ENCODE results near the gene TIMM23B.
"Not testable (repeated sequence)": the region's sequence is repeated elsewhere in the genome, so short reads cannot be mapped to it uniquely, and the experiment has no call there.

The TIMM23B gene, protein sequence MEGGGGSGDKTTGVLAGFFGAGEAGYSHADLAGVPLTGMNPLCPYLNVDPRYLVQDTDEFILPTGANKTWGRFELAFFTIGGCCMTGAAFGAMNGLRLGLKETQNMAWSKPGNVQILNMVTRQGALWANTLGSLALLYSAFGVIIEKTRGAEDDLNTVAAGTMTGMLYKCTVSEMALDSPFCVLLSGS

DNA sequence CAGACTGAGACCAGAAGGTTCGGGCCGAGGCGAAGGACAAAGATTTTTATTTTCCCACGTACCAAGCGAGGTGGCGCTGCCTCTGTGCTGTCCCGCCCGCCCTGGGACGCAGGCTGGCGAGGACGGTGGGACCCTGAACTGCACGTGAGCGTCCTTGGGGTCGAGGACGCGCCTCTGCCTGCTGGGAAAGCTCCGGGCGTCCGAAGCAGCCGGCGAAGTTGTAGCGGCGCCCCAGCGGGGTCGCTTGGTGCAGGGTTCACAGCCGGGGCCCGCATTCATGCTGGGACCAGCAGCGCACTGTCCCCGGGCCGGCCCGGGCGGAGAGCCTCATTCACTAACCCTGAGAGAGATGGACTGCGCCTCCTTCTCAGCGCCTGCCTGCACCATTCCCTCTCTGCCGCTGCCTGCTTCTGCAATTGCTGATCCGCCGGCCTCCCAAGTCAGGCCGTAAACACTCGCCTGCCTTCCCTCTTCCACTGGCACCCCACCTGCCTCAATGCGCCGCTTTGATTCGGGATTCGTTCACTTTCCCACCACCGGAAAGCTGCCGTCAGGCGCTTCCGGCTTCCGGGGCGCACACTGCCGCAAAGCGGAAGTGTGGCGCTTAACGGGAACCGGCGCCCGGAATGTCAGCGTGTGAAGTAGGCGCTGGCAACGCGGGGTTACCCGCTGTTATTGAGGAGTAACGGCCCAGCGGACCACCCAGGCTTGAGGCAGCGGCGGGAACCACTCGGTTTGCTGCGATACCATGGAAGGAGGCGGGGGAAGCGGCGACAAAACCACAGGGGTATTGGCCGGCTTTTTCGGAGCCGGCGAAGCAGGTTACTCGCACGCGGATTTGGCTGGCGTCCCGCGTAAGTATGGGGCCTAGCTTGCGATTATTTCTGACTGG, at the start of gene TIMM23B, which contains the start of gene PARG:
Gene TIMM23B (plus strand): TSS at position 607 of the 892 bp plus-strand sequence. CDS start 142 bp downstream, at position 749.
Gene PARG (minus strand): TSS at position 581 of the 892 bp plus-strand sequence. CDS start 302 bp downstream, at position 279.
- H3K9ac ChIP-seq (ENCODE audit: low read depth, low read length): peak within 1 kb of the TSS; percentile 83
- not testable (repeated sequence) for H3K9me3 ChIP-seq (ENCODE audit: control insufficient read depth, insufficient read depth, low read length); H3K4me1 ChIP-seq (ENCODE audit: insufficient read depth, low read length); H3K36me3 ChIP-seq (ENCODE audit: insufficient read depth, low read length)

- H3K9ac ChIP-seq (ENCODE audit: low read depth, low read length); H3K4me1 ChIP-seq (ENCODE audit: insufficient read depth, low read length); H3K36me3 ChIP-seq (ENCODE audit: insufficient read depth, low read length); H3K9me3 ChIP-seq (ENCODE audit: control insufficient read depth, insufficient read depth, low read length): not testable (repeated sequence)
Measured at GRCh38 chr10:49899999-49900398, 41.9 kb upstream of the TIMM23B start.

DNA sequence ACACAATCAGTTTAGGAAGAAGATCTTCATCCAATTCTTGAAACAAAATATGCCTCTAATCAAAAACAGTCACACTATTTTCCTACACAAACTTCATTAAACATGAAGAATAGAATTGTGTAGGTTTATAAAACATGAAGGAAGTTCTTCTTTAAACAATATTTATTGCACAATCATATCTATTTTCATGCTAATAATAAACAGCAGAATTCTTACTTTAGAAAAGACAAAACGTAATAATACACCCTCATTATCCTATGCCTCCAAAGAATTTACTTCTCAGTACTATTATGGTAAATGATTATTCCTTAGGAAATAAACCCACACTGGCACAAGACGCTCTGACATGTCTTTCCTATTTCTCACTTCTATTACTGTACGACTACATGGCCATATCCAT, 41.4 kb upstream of the TIMM23B start:
- H3K9me3 ChIP-seq (ENCODE audit: control insufficient read depth, insufficient read depth, low read length); H3K4me1 ChIP-seq (ENCODE audit: insufficient read depth, low read length); H3K9ac ChIP-seq (ENCODE audit: low read depth, low read length); H3K36me3 ChIP-seq (ENCODE audit: insufficient read depth, low read length): not testable (repeated sequence)

- H3K9ac ChIP-seq (ENCODE audit: low read depth, low read length); H3K9me3 ChIP-seq (ENCODE audit: control insufficient read depth, insufficient read depth, low read length); H3K36me3 ChIP-seq (ENCODE audit: insufficient read depth, low read length); H3K4me1 ChIP-seq (ENCODE audit: insufficient read depth, low read length): not testable (repeated sequence)
Measured at GRCh38 chr10:49903829-49904228, 38.0 kb upstream of the TIMM23B start.

- not testable (repeated sequence) for H3K9ac ChIP-seq (ENCODE audit: low read depth, low read length); H3K36me3 ChIP-seq (ENCODE audit: insufficient read depth, low read length); H3K9me3 ChIP-seq (ENCODE audit: control insufficient read depth, insufficient read depth, low read length); H3K4me1 ChIP-seq (ENCODE audit: insufficient read depth, low read length)
Measured at GRCh38 chr10:49908290-49909080, 33.4 kb upstream of the TIMM23B start.

GRCh38 chr10:49910295-49910694, 31.6 kb upstream of the TIMM23B start:
- not testable (repeated sequence) for H3K9me3 ChIP-seq (ENCODE audit: control insufficient read depth, insufficient read depth, low read length); H3K9ac ChIP-seq (ENCODE audit: low read depth, low read length); H3K4me1 ChIP-seq (ENCODE audit: insufficient read depth, low read length); H3K36me3 ChIP-seq (ENCODE audit: insufficient read depth, low read length)

- H3K9ac ChIP-seq (ENCODE audit: low read depth, low read length): not testable (repeated sequence)
Measured at GRCh38 chr10:49916451-49916850, 25.4 kb upstream of the TIMM23B start.

DNA sequence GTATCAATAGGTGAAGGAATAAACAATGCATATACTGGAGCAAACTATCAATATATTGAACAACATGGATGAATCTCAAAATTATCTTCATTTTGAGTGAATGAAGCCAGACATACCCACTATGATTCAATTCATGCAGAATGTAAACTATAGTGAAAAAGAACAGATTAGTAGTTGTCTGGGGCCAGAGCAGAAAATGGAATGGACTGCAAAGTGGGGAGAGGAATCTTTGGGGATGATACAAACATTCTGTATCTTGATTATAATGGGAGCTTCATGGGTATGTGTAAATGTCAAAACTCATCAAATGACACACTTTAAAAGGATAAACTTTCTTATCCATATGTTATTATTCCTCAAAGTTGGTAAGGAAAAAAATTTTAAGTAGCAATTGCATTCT, 23.9 kb upstream of the TIMM23B start:
- not testable (repeated sequence) for H3K36me3 ChIP-seq (ENCODE audit: insufficient read depth, low read length); H3K4me1 ChIP-seq (ENCODE audit: insufficient read depth, low read length); H3K9ac ChIP-seq (ENCODE audit: low read depth, low read length); H3K9me3 ChIP-seq (ENCODE audit: control insufficient read depth, insufficient read depth, low read length)

More at GRCh38 chr10:49916451-49916850, 25.4 kb upstream of the TIMM23B start:
- H3K9me3 ChIP-seq (ENCODE audit: control insufficient read depth, insufficient read depth, low read length); H3K36me3 ChIP-seq (ENCODE audit: insufficient read depth, low read length); H3K4me1 ChIP-seq (ENCODE audit: insufficient read depth, low read length): not testable (repeated sequence)

DNA sequence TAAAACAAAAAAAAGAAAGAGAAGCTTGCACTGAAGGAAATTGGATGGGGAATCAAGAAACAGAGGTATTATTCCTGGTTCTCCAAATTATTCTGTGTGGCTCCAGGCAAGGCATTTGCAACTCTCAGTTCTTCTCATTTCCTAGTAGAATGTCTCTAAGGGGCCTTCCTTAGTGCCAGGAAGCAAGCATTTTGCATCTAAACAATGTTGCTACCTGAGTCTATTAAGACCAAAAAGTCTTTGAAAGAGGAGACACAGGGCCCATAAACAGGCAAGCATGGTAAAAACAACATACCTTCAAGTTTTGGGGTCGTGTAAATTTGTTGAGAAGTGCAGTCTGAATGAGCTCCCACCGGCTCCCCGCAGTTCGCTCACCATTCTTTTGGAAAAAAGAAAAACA, 19.8 kb upstream of the TIMM23B start:
- H3K36me3 ChIP-seq (ENCODE audit: insufficient read depth, low read length); H3K4me1 ChIP-seq (ENCODE audit: insufficient read depth, low read length); H3K9ac ChIP-seq (ENCODE audit: low read depth, low read length); H3K9me3 ChIP-seq (ENCODE audit: control insufficient read depth, insufficient read depth, low read length): not testable (repeated sequence)

GRCh38 chr10:49923572-49923971, 18.3 kb upstream of the TIMM23B start:
- H3K36me3 ChIP-seq (ENCODE audit: insufficient read depth, low read length); H3K9ac ChIP-seq (ENCODE audit: low read depth, low read length); H3K9me3 ChIP-seq (ENCODE audit: control insufficient read depth, insufficient read depth, low read length); H3K4me1 ChIP-seq (ENCODE audit: insufficient read depth, low read length): not testable (repeated sequence)

DNA sequence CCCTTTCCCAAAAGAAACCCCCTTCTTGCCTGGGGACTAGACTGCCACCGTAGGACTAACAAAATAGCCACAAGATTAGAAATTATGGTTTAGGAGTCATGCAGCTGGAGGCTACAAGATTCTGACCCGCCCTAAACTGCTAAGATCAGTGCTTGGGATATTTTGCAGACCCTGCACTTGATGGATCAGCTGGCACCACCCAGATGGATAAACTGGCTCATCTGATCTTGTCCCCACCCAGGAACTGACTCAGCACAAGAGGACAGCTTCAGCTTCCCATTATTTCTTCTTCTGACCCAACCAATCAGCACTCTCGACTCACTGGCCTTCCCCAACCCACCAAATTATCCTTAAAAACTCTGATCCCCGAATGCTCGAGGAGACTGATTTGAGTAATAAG, 10.6 kb upstream of the TIMM23B start:
- not testable (repeated sequence) for H3K9me3 ChIP-seq (ENCODE audit: control insufficient read depth, insufficient read depth, low read length); H3K36me3 ChIP-seq (ENCODE audit: insufficient read depth, low read length); H3K9ac ChIP-seq (ENCODE audit: low read depth, low read length); H3K4me1 ChIP-seq (ENCODE audit: insufficient read depth, low read length)

GRCh38 chr10:49931959-49932728, 9.7 kb upstream of the TIMM23B start:
- not testable (repeated sequence) for H3K4me1 ChIP-seq (ENCODE audit: insufficient read depth, low read length); H3K9me3 ChIP-seq (ENCODE audit: control insufficient read depth, insufficient read depth, low read length); H3K36me3 ChIP-seq (ENCODE audit: insufficient read depth, low read length); H3K9ac ChIP-seq (ENCODE audit: low read depth, low read length)

GRCh38 chr10:49942339-49942705, 469 bp downstream of the TIMM23B start:
- not testable (repeated sequence) for H3K4me1 ChIP-seq (ENCODE audit: insufficient read depth, low read length); H3K9me3 ChIP-seq (ENCODE audit: control insufficient read depth, insufficient read depth, low read length); H3K36me3 ChIP-seq (ENCODE audit: insufficient read depth, low read length)
- H3K9ac ChIP-seq (ENCODE audit: low read depth, low read length): peak overlapping the region; percentile 83

DNA sequence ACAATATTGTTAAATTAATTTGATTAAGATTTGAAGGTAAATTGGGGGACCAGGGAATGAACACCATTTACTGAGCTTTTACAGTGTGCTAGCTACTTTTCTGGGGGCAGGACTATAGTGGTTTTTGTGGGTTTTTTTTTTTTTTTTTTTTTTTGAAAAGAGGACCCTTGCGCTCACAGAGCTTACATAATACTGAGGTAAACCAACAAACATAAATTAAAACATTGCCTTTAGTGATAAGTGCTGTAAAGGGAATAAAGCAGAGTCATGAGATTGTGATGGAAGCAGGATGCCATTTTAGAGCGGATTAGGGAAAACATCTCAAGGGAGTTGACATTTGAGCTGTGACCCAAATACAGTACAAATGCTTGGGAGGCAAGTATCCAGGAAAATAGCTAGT, 1.8 kb downstream of the TIMM23B start:
- H3K4me1 ChIP-seq (ENCODE audit: insufficient read depth, low read length); H3K9ac ChIP-seq (ENCODE audit: low read depth, low read length); H3K9me3 ChIP-seq (ENCODE audit: control insufficient read depth, insufficient read depth, low read length); H3K36me3 ChIP-seq (ENCODE audit: insufficient read depth, low read length): not testable (repeated sequence)
